MM.1S (cell line): ENCODE measurements around the gene VSTM2L.

ENCODE experiments used
- DNase-seq: peaks from one replicate; pipeline ENCODE4 v3.0.0-alpha.2; 2015
- H2AFZ ChIP-seq: fragments of 300-600 bp; sonication (generic); 2 replicates; pipeline ENCODE4 v1.6.0; 2016; ENCODE audit warnings: antibody characterized with exemption, low read length
- H3F3A ChIP-seq: fragments of 300-600 bp; sonication (generic); 2 replicates; pipeline ENCODE4 v1.6.1; 2016; ENCODE audit warnings: mild to moderate bottlenecking, antibody characterized with exemption, low read length, moderate library complexity, mixed read lengths; ENCODE audit not compliant: insufficient read depth
- H3K27ac ChIP-seq: fragments of 300-600 bp; sonication (generic); 2 replicates; pipeline ENCODE4 v1.5.1; 2016; ENCODE audit warnings: mild to moderate bottlenecking, low read length
- H3K27me3 ChIP-seq: fragments of 300-600 bp; sonication (generic); replicated peaks from 2 replicates; pipeline ENCODE4 v1.6.0; 2016; ENCODE audit warnings: low read length; ENCODE audit not compliant: insufficient read depth
- H3K36me3 ChIP-seq: fragments of 300-600 bp; sonication (generic); replicated peaks from 2 replicates; pipeline ENCODE4 v1.6.1; 2016; ENCODE audit warnings: mild to moderate bottlenecking, low read length, mixed read lengths; ENCODE audit not compliant: insufficient read depth
- H3K4me1 ChIP-seq: fragments of 300-600 bp; sonication (generic); 2 replicates; pipeline ENCODE4 v1.6.1; 2016; ENCODE audit warnings: low read length, mixed read lengths
- H3K4me2 ChIP-seq: fragments of 300-600 bp; sonication (generic); 2 replicates; pipeline ENCODE4 v1.6.0; 2016; ENCODE audit warnings: low read depth, low read length
- H3K4me3 ChIP-seq: fragments of 300-600 bp; sonication (generic); 2 replicates; pipeline ENCODE4 v1.5.1; 2016; ENCODE audit warnings: low read length, mixed read lengths
- H3K79me2 ChIP-seq: fragments of 300-600 bp; sonication (generic); 2 replicates; pipeline ENCODE4 v1.6.1; 2016; ENCODE audit warnings: mixed run types, low read length, mixed read lengths
- H3K9ac ChIP-seq: fragments of 300-600 bp; sonication (generic); 2 replicates; pipeline ENCODE4 v1.6.1; 2016; ENCODE audit warnings: low read length, mixed read lengths
- H3K9me2 ChIP-seq: fragments of 300-600 bp; sonication (generic); replicated peaks from 2 replicates; pipeline ENCODE4 v1.6.1; 2016; ENCODE audit warnings: mild to moderate bottlenecking, low read length, mixed read lengths; ENCODE audit not compliant: insufficient read depth
- H3K9me3 ChIP-seq: fragments of 300-600 bp; sonication (generic); replicated peaks from 2 replicates; pipeline ENCODE4 v1.6.1; 2016; ENCODE audit warnings: mild to moderate bottlenecking, low read length, mixed read lengths; ENCODE audit not compliant: insufficient read depth
- H4K20me1 ChIP-seq: fragments of 300-600 bp; sonication (generic); 2 replicates; pipeline ENCODE4 v1.6.1; 2016; ENCODE audit warnings: mild to moderate bottlenecking, low read length, moderate library complexity, mixed read lengths; ENCODE audit not compliant: insufficient read depth
- CTCF ChIP-seq: fragments of 300-600 bp; sonication (generic); IDR thresholded peaks from 2 replicates; pipeline ENCODE4 v1.5.1; 2016; ENCODE audit warnings: antibody characterized with exemption, low read length, mixed read lengths
- EZH2 ChIP-seq: fragments of 300-600 bp; sonication (generic); optimal IDR thresholded peaks from 2 replicates; pipeline ENCODE3; 2017; ENCODE audit warnings: low read depth, mild to moderate bottlenecking, antibody characterized with exemption, low read length, mixed read lengths
- EZH2phosphoT487 ChIP-seq: fragments of 300-600 bp; sonication (generic); IDR thresholded peaks from 2 replicates; pipeline ENCODE4 v1.6.1; 2018; ENCODE audit warnings: antibody characterized with exemption, low read length

VSTM2L gene

GRCh38 chr20:37886851-37887297 is 16.1 kb upstream of the VSTM2L start:
- Histone ChIP-seq H4K20me1 (no peaks in the 10 kb centered on the region), H3K4me1 (no peaks in the 10 kb centered on the region)
- DNase-seq: peak; percentile 32

DNA sequence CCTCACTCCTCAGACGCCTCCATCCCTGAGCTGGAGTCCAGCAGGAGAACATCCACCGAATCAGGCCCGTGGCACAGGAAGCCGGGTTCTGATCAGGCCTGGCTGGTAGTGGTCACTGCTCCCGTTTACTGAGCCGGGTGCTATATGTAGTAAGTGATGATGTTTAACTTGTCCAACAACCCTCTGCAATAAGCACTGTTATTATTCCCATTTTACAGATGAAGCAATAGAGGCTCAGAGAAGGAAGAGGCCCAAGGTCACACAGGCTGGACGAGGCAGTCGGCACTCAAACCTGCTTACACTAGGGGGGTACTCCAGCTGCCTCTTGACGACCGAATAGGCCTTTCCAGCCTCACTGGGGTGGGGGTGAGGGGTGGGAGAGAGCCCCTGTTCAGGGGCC is 14.3 kb upstream of the VSTM2L start:
- Histone ChIP-seq H3K4me3 (no peak overlapping the region), H3K27me3 (no peaks in the 10 kb centered on the region)

More at GRCh38 chr20:37886851-37887297, 16.1 kb upstream of the VSTM2L start:
- TF ChIP-seq EZH2phosphoT487 (no peak), CTCF (no peak), EZH2 (no peak)
- Histone ChIP-seq H3K9ac (no peak overlapping the region), H3K27ac (no peak overlapping the region), H3K4me2 (no peak overlapping the region), H3F3A (no peaks in the 10 kb centered on the region), H3K36me3 (no peaks in the 10 kb centered on the region), H3K9me2 (no peaks in the 10 kb centered on the region), H3K4me3 (no peak overlapping the region), H3K27me3 (no peaks in the 10 kb centered on the region), H3K79me2 (no peaks in the 10 kb centered on the region), H3K9me3 (no peaks in the 10 kb centered on the region), H2AFZ (no peak overlapping the region)

DNA sequence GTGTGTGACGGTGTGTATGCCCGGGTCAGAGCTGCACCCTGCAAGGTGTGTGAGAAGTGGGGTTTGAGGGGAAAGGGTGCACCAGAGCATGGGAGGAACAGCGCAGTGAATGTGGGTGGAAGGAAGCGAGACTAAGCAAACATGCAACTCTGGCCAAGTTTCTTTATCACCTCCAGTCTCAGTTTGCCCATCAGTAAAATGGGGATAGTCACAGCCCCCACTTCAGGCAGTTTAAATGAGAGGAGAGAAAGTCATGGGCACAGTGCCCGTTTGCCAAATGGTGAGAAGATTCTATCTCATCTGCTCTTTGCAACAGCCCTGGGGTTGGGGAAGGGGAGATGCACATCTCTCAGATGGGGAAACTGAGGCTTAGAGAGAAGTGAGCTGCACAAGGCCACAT is 12.8 kb upstream of the VSTM2L start:
- Histone ChIP-seq H3K27ac (no peak overlapping the region), H3K4me2 (no peak overlapping the region), H3K79me2 (no peaks in the 10 kb centered on the region), H3K36me3 (no peaks in the 10 kb centered on the region), H3K9me2 (no peaks in the 10 kb centered on the region), H3K9ac (no peak overlapping the region), H3K9me3 (no peaks in the 10 kb centered on the region), H3K4me3 (no peak overlapping the region), H4K20me1 (no peaks in the 10 kb centered on the region), H3K27me3 (no peaks in the 10 kb centered on the region), H3K4me1 (no peaks in the 10 kb centered on the region), H3F3A (no peaks in the 10 kb centered on the region), H2AFZ (no peak overlapping the region)
- TF ChIP-seq CTCF (no peak), EZH2phosphoT487 (no peak), EZH2 (no peak)
- DNase-seq: no peak

More for the DNA sequence above, 14.3 kb upstream of the VSTM2L start:
- Histone ChIP-seq H4K20me1 (no peaks in the 10 kb centered on the region), H3F3A (no peaks in the 10 kb centered on the region), H3K4me1 (no peaks in the 10 kb centered on the region), H3K27ac (no peak overlapping the region), H3K9me3 (no peaks in the 10 kb centered on the region), H2AFZ (no peak overlapping the region), H3K4me2 (no peak overlapping the region), H3K9me2 (no peaks in the 10 kb centered on the region), H3K36me3 (no peaks in the 10 kb centered on the region), H3K9ac (no peak overlapping the region), H3K79me2 (no peaks in the 10 kb centered on the region)
- DNase-seq: no peak
- TF ChIP-seq EZH2phosphoT487 (no peak), CTCF (no peak), EZH2 (no peak)
